Transverse colon (tissue), 1 donor: Measurements from ENCODE around the gene PITPNM1.

Experiments
- EP300 ChIP-seq: sonication (generic); formaldehyde crosslinking; IDR thresholded peaks from one replicate; pipeline ENCODE4 v1.6.1; 2017; ENCODE audit warnings: antibody characterized with exemption, low read depth
- POLR2A ChIP-seq: fragments of 450-650 bp; IDR thresholded peaks from one replicate; pipeline ENCODE4 v1.6.1; 2016; ENCODE audit warnings: antibody characterized with exemption, mild to moderate bottlenecking, moderate library complexity

DNA sequence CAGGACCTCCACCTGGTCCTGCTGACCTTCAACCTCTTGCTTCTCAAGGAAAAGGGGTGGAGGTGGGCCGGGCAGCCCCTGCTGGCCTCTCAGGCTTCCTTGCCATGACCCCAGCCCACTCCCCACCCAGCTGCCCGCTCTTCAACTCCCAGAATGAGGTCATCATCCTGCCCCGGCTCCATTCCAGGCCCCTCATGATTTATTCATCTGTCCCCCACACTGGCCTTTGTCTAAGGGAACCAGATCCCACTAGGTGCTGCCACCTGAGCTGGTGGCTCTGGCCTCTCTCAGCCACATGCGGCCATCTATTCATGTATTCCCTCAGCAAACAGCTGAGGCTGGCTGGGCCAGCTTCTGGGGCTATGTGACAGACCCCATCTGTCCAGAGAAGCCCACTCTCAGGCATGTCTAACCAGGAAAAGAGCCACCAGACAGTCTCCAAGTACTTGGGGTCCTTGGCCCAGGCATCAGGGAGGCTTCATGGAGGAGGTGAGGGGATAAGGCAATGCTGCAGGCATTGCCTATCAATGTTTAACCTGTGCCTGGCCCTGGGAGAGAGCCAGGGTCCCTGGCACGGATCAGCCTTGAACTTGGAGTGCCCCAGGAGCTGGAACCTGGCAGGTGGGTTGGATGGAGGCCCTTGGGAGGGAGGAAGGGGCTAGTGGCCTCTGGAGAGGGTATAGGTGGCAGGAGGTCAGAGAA lies 20.3 kb upstream of the PITPNM1 start:
- no peak for TF ChIP-seq POLR2A
- no peak for TF ChIP-seq EP300
